Skeletal muscle tissue (tissue), 4 donors: Measurements from ENCODE around the gene BDH1. TPM values are rescaled to one million over a fixed set of nuclear protein-coding genes. Genes with fewer than 3 reads are reported as not detected.
A peak's percentile ranks its signal among the peaks of the same experiment; 100 is the strongest.

Source experiments
- H3K27ac ChIP-seq: one replicate; pipeline ENCODE4 v1.7.0; 2013; ENCODE audit warnings: mild to moderate bottlenecking, low read depth, low read length, inconsistent platforms
- H3K27me3 ChIP-seq, 3 donors: one replicate each; pipeline ENCODE4 v1.7.0; 2013; ENCODE audit warnings: low read length in 3 of 3; ENCODE audit not compliant: control insufficient read depth in 3 of 3, insufficient read depth in 3 of 3
- H3K36me3 ChIP-seq, 3 donors: one replicate each; pipeline ENCODE4 v1.7.0; 2013; ENCODE audit warnings: low read length in 3 of 3; ENCODE audit not compliant: control insufficient read depth in 3 of 3, insufficient read depth in 3 of 3
- H3K4me1 ChIP-seq, 3 donors: one replicate each; pipeline ENCODE4 v1.7.0; 2013; ENCODE audit warnings: low read length in 3 of 3, mild to moderate bottlenecking in 3 of 3; ENCODE audit not compliant: control insufficient read depth in 3 of 3, insufficient read depth in 3 of 3
- H3K4me3 ChIP-seq, 3 donors: one replicate each; pipeline ENCODE4 v1.7.0; 2013; ENCODE audit warnings: low read length in 3 of 3
- H3K9ac ChIP-seq, 3 donors: one replicate each; pipeline ENCODE4 v1.7.0; 2013; ENCODE audit warnings: low read length in 3 of 3, mild to moderate bottlenecking in 3 of 3, moderate library complexity in 2 of 3, low read depth in 1 of 3
- H3K9me3 ChIP-seq, 3 donors: one replicate each; pipeline ENCODE4 v1.7.0; 2013; ENCODE audit warnings: low read length in 3 of 3; ENCODE audit not compliant: control insufficient read depth in 3 of 3
- total RNA-seq: library from RNA; depleted of rRNA; stranded (reverse); fragments of >200 nt; gene quantifications from one replicate; pipeline ENCODE4 v1.2.3, GENCODE V29; 2014
- donor health status: Osteomylitis.

The BDH1 gene
- total RNA-seq, 1 donor from 2014 or later, result 2.6 TPM

- Histone ChIP-seq H3K27ac (no peak overlapping the region), H3K9me3 (no peaks in the 10 kb centered on the region), H3K9ac (no peak overlapping the region), H3K4me1 (peaks cover 4 to 10% (median 8%) of the 10 kb centered on the region in 3 donors), H3K27me3 (no peaks in the 10 kb centered on the region), H3K4me3 (no peak overlapping the region), H3K36me3 (peaks cover 0 to 10% (median 9%) of the 10 kb centered on the region in 3 donors)
Measured at GRCh38 chr3:197516517-197516889, 39.3 kb downstream of the BDH1 start.

- no peaks in the 10 kb centered on the region for H3K27me3 ChIP-seq
- peaks cover 2 to 10% (median 9%) of the 10 kb centered on the region in 3 donors for H3K4me1 ChIP-seq
- H3K9me3 ChIP-seq, result no peaks in the 10 kb centered on the region
- no peak overlapping the region for H3K9ac ChIP-seq
- H3K27ac ChIP-seq, result no peak overlapping the region
- H3K36me3 ChIP-seq, result peaks cover 0 to 10% (median 9%) of the 10 kb centered on the region in 3 donors
- no peak overlapping the region for H3K4me3 ChIP-seq
Measured at GRCh38 chr3:197514786-197515355, 40.9 kb downstream of the BDH1 start.

- H3K4me1 ChIP-seq, result peaks cover 6 to 14% (median 14%) of the 10 kb centered on the region in 3 donors
Measured at GRCh38 chr3:197513953-197514785, 41.6 kb downstream of the BDH1 start.

GRCh38 chr3:197512691-197513571 lies 42.8 kb downstream of the BDH1 start:
- Histone ChIP-seq H3K9me3 (no peaks in the 10 kb centered on the region), H3K36me3 (peaks cover 0 to 10% (median 9%) of the 10 kb centered on the region in 3 donors), H3K9ac (no peak overlapping the region), H3K27ac (no peak overlapping the region), H3K4me1 (peaks cover 6 to 14% (median 14%) of the 10 kb centered on the region in 3 donors), H3K4me3 (no peak overlapping the region), H3K27me3 (peaks cover 0 to 14% (median 5%) of the 10 kb centered on the region in 3 donors)

More at GRCh38 chr3:197513953-197514785, 41.6 kb downstream of the BDH1 start:
- peaks cover 0 to 6% (median 0%) of the 10 kb centered on the region in 3 donors for H3K27me3 ChIP-seq
- H3K4me3 ChIP-seq, result no peak overlapping the region
- H3K9ac ChIP-seq, result no peak overlapping the region
- peaks cover 0 to 10% (median 9%) of the 10 kb centered on the region in 3 donors for H3K36me3 ChIP-seq
- H3K27ac ChIP-seq, result no peak overlapping the region
- H3K9me3 ChIP-seq, result no peaks in the 10 kb centered on the region

- no peak overlapping the region for H3K9ac ChIP-seq
- H3K27ac ChIP-seq, result no peak overlapping the region
- H3K36me3 ChIP-seq, result peaks cover 0 to 10% (median 9%) of the 10 kb centered on the region in 3 donors
- no peaks in the 10 kb centered on the region for H3K9me3 ChIP-seq
- no peak overlapping the region for H3K4me3 ChIP-seq
- peaks cover 0 to 15% (median 5%) of the 10 kb centered on the region in 3 donors for H3K27me3 ChIP-seq
- H3K4me1 ChIP-seq, result peaks cover 6 to 14% (median 14%) of the 10 kb centered on the region in 3 donors
Measured at GRCh38 chr3:197511853-197512635, 43.7 kb downstream of the BDH1 start.

- H3K9me3 ChIP-seq, result no peaks in the 10 kb centered on the region
- peaks cover 0 to 15% (median 5%) of the 10 kb centered on the region in 3 donors for H3K27me3 ChIP-seq
- no peak overlapping the region for H3K9ac ChIP-seq
- H3K36me3 ChIP-seq, result peaks cover 0 to 10% (median 9%) of the 10 kb centered on the region in 3 donors
- no peak overlapping the region for H3K27ac ChIP-seq
- H3K4me3 ChIP-seq, result no peak overlapping the region
- H3K4me1 ChIP-seq, result peaks cover 6 to 8% (median 7%) of the 10 kb centered on the region in 3 donors
Measured at GRCh38 chr3:197511130-197511529, 44.6 kb downstream of the BDH1 start.

- no peak overlapping the region for H3K27ac ChIP-seq
- no peak overlapping the region for H3K4me3 ChIP-seq
- peaks cover 0 to 10% (median 9%) of the 10 kb centered on the region in 3 donors for H3K36me3 ChIP-seq
- peak overlapping the region in 1 of 3 donors; percentile 71 for H3K9ac ChIP-seq
- H3K27me3 ChIP-seq, result peaks cover 0 to 15% (median 5%) of the 10 kb centered on the region in 3 donors
- H3K4me1 ChIP-seq, result peaks cover 6 to 8% (median 7%) of the 10 kb centered on the region in 3 donors
- H3K9me3 ChIP-seq, result no peaks in the 10 kb centered on the region
Measured at GRCh38 chr3:197510642-197511018, 45.1 kb downstream of the BDH1 start.

GRCh38 chr3:197508924-197509775 lies 46.6 kb downstream of the BDH1 start:
- Histone ChIP-seq H3K4me3 (peak overlapping the region; percentile 38 to 74 (median 73)), H3K9ac (peak overlapping the region in 2 of 3 donors; percentile 71 to 74), H3K27ac (no peak overlapping the region), H3K36me3 (peaks cover 0 to 10% (median 9%) of the 10 kb centered on the region in 3 donors), H3K4me1 (peaks cover 6 to 8% (median 7%) of the 10 kb centered on the region in 3 donors), H3K9me3 (no peaks in the 10 kb centered on the region), H3K27me3 (peaks cover 0 to 15% (median 5%) of the 10 kb centered on the region in 3 donors)
